ENCODE data around the gene SYCE3. TPM values are rescaled to one million over a fixed set of nuclear protein-coding genes. Genes with fewer than 3 reads are reported as not detected.

The SYCE3 gene
- total and polyA plus RNA-seq, 7 donors, result not detected

GRCh38 chr22:50577697-50577986 lies 14.9 kb upstream of the SYCE3 start:
- DNase-seq, result no peak
- TF ChIP-seq POLR2AphosphoS5 (IDR thresholded peaks at IDR 0.05) (no peak), POLR2A (IDR thresholded peaks at IDR 0.05) (no peak), EP300 (IDR thresholded peaks at IDR 0.05) (no peak)
- TF ChIP-seq, protein P1, sequence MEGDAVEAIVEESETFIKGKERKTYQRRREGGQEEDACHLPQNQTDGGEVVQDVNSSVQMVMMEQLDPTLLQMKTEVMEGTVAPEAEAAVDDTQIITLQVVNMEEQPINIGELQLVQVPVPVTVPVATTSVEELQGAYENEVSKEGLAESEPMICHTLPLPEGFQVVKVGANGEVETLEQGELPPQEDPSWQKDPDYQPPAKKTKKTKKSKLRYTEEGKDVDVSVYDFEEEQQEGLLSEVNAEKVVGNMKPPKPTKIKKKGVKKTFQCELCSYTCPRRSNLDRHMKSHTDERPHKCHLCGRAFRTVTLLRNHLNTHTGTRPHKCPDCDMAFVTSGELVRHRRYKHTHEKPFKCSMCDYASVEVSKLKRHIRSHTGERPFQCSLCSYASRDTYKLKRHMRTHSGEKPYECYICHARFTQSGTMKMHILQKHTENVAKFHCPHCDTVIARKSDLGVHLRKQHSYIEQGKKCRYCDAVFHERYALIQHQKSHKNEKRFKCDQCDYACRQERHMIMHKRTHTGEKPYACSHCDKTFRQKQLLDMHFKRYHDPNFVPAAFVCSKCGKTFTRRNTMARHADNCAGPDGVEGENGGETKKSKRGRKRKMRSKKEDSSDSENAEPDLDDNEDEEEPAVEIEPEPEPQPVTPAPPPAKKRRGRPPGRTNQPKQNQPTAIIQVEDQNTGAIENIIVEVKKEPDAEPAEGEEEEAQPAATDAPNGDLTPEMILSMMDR (IDR thresholded peaks at IDR 0.05), result no peak
- H3K4me3 ChIP-seq, result peak overlapping the region in 1 of 4 donors; percentile 30
- H3K27ac ChIP-seq, result no peak overlapping the region
- H3K36me3 ChIP-seq, result peaks cover 0 to 5% (median 0%) of the 10 kb centered on the region in 4 donors
- WGBS, 2 donors, result 54 to 77% methylated on average over 23 of the region's 23 CpGs
- no peaks in the 10 kb centered on the region for H3K9me3 ChIP-seq
- H3K4me1 ChIP-seq, result peaks cover 0 to 28% (median 25%) of the 10 kb centered on the region in 4 donors
- peaks cover 11 to 25% (median 18%) of the 10 kb centered on the region in 3 donors for H3K27me3 ChIP-seq
- intact Hi-C loops (cut with DNase I), result no loop called here

- H3K4me3 ChIP-seq, result no peak overlapping the region
- no peak overlapping the region for H3K27ac ChIP-seq
- no peak for DNase-seq
Observed at GRCh38 chr22:50576806-50577696, 14.3 kb upstream of the SYCE3 start.

DNA sequence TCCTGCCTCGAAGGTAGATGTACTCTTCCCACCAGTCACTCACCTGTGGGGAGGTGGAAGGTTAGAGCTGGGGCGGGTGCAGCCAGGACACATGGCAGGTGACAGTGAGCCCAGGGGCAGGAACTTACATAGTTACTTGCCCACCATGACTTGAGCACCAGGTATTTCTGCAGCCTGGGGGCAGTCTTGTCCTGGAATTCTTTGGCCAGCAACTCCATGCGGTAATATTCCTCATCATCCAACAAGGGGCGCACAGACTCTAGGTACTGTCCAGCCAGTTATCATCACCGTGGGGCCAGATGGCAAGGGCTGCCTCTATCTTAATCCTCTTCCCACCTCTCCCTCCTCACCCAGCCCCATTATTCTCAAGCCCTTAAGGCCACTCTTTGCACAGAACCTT lies 13.4 kb upstream of the SYCE3 start:
- H3K9me3 ChIP-seq, result no peaks in the 10 kb centered on the region
- no peak overlapping the region for H3K4me3 ChIP-seq
- intact Hi-C loops (cut with DNase I), result no loop called here
- DNase-seq, result no peak
- H3K36me3 ChIP-seq, result peaks cover 0 to 15% (median 0%) of the 10 kb centered on the region in 4 donors
- no peak overlapping the region for H3K27ac ChIP-seq
- H3K27me3 ChIP-seq, result peaks cover 11 to 25% (median 18%) of the 10 kb centered on the region in 3 donors
- WGBS, 2 donors, result 60 to 78% methylated on average over 5 of the region's 5 CpGs
- peaks cover 0 to 17% (median 15%) of the 10 kb centered on the region in 4 donors for H3K4me1 ChIP-seq
- no peak for TF ChIP-seq POLR2A (IDR thresholded peaks at IDR 0.05)
- TF ChIP-seq, protein P1 (IDR thresholded peaks at IDR 0.05), result no peak
- TF ChIP-seq EP300 (IDR thresholded peaks at IDR 0.05), result no peak
- no peak for TF ChIP-seq POLR2AphosphoS5 (IDR thresholded peaks at IDR 0.05)

More at GRCh38 chr22:50576806-50577696, 14.3 kb upstream of the SYCE3 start:
- peaks cover 11 to 25% (median 18%) of the 10 kb centered on the region in 3 donors for H3K27me3 ChIP-seq
- H3K4me1 ChIP-seq, result peaks cover 0 to 27% (median 25%) of the 10 kb centered on the region in 4 donors
- 83 to 84% methylated on average over 18 of the region's 18 CpGs for WGBS, 2 donors
- intact Hi-C loops (cut with DNase I), result no loop called here
- TF ChIP-seq EP300 (IDR thresholded peaks at IDR 0.05) (no peak), POLR2AphosphoS5 (IDR thresholded peaks at IDR 0.05) (peak in 1 of 4 donors; percentile 5)
- peaks cover 0 to 5% (median 0%) of the 10 kb centered on the region in 4 donors for H3K36me3 ChIP-seq
- no peaks in the 10 kb centered on the region for H3K9me3 ChIP-seq

DNA sequence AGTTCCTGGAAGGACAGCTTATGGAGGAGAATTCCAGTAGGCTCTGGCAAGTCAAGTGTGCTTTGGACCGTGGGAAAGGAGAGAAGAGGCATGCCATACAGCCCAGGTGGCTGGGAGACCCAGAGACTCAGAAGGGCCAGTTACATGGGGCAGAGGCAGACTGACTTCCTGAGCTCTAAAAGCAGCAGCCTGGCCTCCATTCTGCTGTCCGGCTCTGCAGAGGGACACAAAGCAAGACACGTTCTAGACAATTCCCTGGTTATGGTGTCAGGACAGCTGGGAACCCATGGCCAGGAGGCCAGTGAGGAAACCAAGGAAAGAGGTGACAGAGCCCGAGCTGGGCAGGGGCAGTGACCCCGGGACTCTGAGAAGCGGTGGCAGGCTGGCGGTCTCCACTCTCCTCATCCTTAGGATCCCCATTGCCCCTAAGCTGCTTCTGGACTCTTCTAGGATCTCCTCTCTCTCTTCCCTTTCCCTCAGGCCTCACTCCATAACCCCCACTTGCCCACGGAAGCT lies 12.8 kb upstream of the SYCE3 start:
- 90% methylated on average over 8 of the region's 8 CpGs for WGBS, 2 donors

More for the DNA sequence above, 12.8 kb upstream of the SYCE3 start:
- intact Hi-C loops (cut with DNase I), result no loop called here
- TF ChIP-seq, protein P1 (IDR thresholded peaks at IDR 0.05), result no peak
- TF ChIP-seq POLR2AphosphoS5 (IDR thresholded peaks at IDR 0.05) (no peak), POLR2A (IDR thresholded peaks at IDR 0.05) (no peak), EP300 (IDR thresholded peaks at IDR 0.05) (no peak)
- Histone ChIP-seq H3K4me1 (peaks cover 0 to 17% (median 13%) of the 10 kb centered on the region in 4 donors), H3K4me3 (no peak overlapping the region), H3K9me3 (no peaks in the 10 kb centered on the region), H3K36me3 (peaks cover 0 to 19% (median 0%) of the 10 kb centered on the region in 4 donors), H3K27ac (no peak overlapping the region), H3K27me3 (peaks cover 11 to 25% (median 18%) of the 10 kb centered on the region in 3 donors)
- no peak for DNase-seq
